ENCODE measurements around the gene DKKL1. TPM values are rescaled to one million over a fixed set of nuclear protein-coding genes. Genes with fewer than 3 reads are reported as not detected.
A peak's percentile ranks its signal among the peaks of the same experiment; 100 is the strongest.

DKKL1 gene
- polyA plus RNA-seq, 4 donors = 0.19 to 0.66 TPM; not detected in 2

GRCh38 chr19:49390929-49391359 lies 27.3 kb downstream of the DKKL1 start:
- DNase-seq (no peak), FAIRE-seq (no peak)
- H3K27ac ChIP-seq (ENCODE audit: low read depth in 1 of 3, low read length in 2 of 3) = no peak overlapping the region
- 28 to 48% (median 40%) methylated on average over 9 of the region's 9 CpGs for WGBS, 3 donors
- H3K4me1 ChIP-seq (ENCODE audit: control insufficient read depth in 3 of 3, insufficient read depth in 2 of 3, low read depth in 1 of 3, low read length in 2 of 3) = no peaks in the 10 kb centered on the region
- H3K9me3 ChIP-seq (ENCODE audit: control insufficient read depth in 2 of 2, insufficient read depth in 1 of 2, low read depth in 1 of 2, low read length in 1 of 2) = peaks cover 0 to 3% of the 10 kb centered on the region in 2 donors
- no peaks in the 10 kb centered on the region for H3K36me3 ChIP-seq (ENCODE audit: control insufficient read depth in 3 of 3, insufficient read depth in 2 of 3, low read depth in 1 of 3, low read length in 3 of 3)
- H3K27me3 ChIP-seq (ENCODE audit: control insufficient read depth in 3 of 3, insufficient read depth in 3 of 3, low read length in 3 of 3) = peaks cover 0 to 20% (median 0%) of the 10 kb centered on the region in 3 donors
- H3K4me3 ChIP-seq (ENCODE audit: low read depth in 1 of 3, low read length in 3 of 3) = no peak overlapping the region

- peaks cover 0 to 3% of the 10 kb centered on the region in 2 donors for H3K9me3 ChIP-seq (ENCODE audit: control insufficient read depth in 2 of 2, insufficient read depth in 1 of 2, low read depth in 1 of 2, low read length in 1 of 2)
- peaks cover 0 to 20% (median 0%) of the 10 kb centered on the region in 3 donors for H3K27me3 ChIP-seq (ENCODE audit: control insufficient read depth in 3 of 3, insufficient read depth in 3 of 3, low read length in 3 of 3)
- H3K4me1 ChIP-seq (ENCODE audit: control insufficient read depth in 3 of 3, insufficient read depth in 2 of 3, low read depth in 1 of 3, low read length in 2 of 3) = no peaks in the 10 kb centered on the region
- DNase-seq (peak; percentile 83 to 88), FAIRE-seq (no peak)
- H3K4me3 ChIP-seq (ENCODE audit: low read depth in 1 of 3, low read length in 3 of 3) = no peak overlapping the region
- no peak overlapping the region for H3K27ac ChIP-seq (ENCODE audit: low read depth in 1 of 3, low read length in 2 of 3)
- H3K36me3 ChIP-seq (ENCODE audit: control insufficient read depth in 3 of 3, insufficient read depth in 2 of 3, low read depth in 1 of 3, low read length in 3 of 3) = no peaks in the 10 kb centered on the region
- WGBS, 3 donors = 14 to 25% (median 20%) methylated on average over 14 of the region's 14 CpGs
Measured at GRCh38 chr19:49391581-49392399, 28.1 kb downstream of the DKKL1 start.

- FAIRE-seq = no peak
Measured at GRCh38 chr19:49393881-49394280, 30.2 kb downstream of the DKKL1 start.

GRCh38 chr19:49395581-49396407 lies 32.1 kb downstream of the DKKL1 start:
- FAIRE-seq (no peak), DNase-seq (no peak)
- H3K4me3 ChIP-seq (ENCODE audit: low read depth in 1 of 3, low read length in 3 of 3) = no peak overlapping the region
- no peaks in the 10 kb centered on the region for H3K9me3 ChIP-seq (ENCODE audit: control insufficient read depth in 2 of 2, insufficient read depth in 1 of 2, low read depth in 1 of 2, low read length in 1 of 2)
- H3K4me1 ChIP-seq (ENCODE audit: control insufficient read depth in 3 of 3, insufficient read depth in 2 of 3, low read depth in 1 of 3, low read length in 2 of 3) = no peaks in the 10 kb centered on the region
- no peaks in the 10 kb centered on the region for H3K36me3 ChIP-seq (ENCODE audit: control insufficient read depth in 3 of 3, insufficient read depth in 2 of 3, low read depth in 1 of 3, low read length in 3 of 3)
- no peak overlapping the region for H3K27ac ChIP-seq (ENCODE audit: low read depth in 1 of 3, low read length in 2 of 3)
- WGBS, 3 donors = 63 to 71% (median 65%) methylated on average over 15 of the region's 15 CpGs
- peaks cover 0 to 23% (median 0%) of the 10 kb centered on the region in 3 donors for H3K27me3 ChIP-seq (ENCODE audit: control insufficient read depth in 3 of 3, insufficient read depth in 3 of 3, low read length in 3 of 3)

More at GRCh38 chr19:49393881-49394280, 30.2 kb downstream of the DKKL1 start:
- Histone ChIP-seq H3K36me3 (ENCODE audit: control insufficient read depth in 3 of 3, insufficient read depth in 2 of 3, low read depth in 1 of 3, low read length in 3 of 3) (no peaks in the 10 kb centered on the region), H3K9me3 (ENCODE audit: control insufficient read depth in 2 of 2, insufficient read depth in 1 of 2, low read depth in 1 of 2, low read length in 1 of 2) (no peaks in the 10 kb centered on the region), H3K27ac (ENCODE audit: low read depth in 1 of 3, low read length in 2 of 3) (no peak overlapping the region), H3K27me3 (ENCODE audit: control insufficient read depth in 3 of 3, insufficient read depth in 3 of 3, low read length in 3 of 3) (peaks cover 0 to 21% (median 0%) of the 10 kb centered on the region in 3 donors), H3K4me1 (ENCODE audit: control insufficient read depth in 3 of 3, insufficient read depth in 2 of 3, low read depth in 1 of 3, low read length in 2 of 3) (no peaks in the 10 kb centered on the region), H3K4me3 (ENCODE audit: low read depth in 1 of 3, low read length in 3 of 3) (no peak overlapping the region)
- no peak for DNase-seq
- WGBS, 3 donors = 52 to 84% (median 63%) methylated on average over 4 to 5 of the region's 5 CpGs

- Histone ChIP-seq H3K27ac (ENCODE audit: low read depth in 1 of 3, low read length in 2 of 3) (no peak overlapping the region), H3K4me1 (ENCODE audit: control insufficient read depth in 3 of 3, insufficient read depth in 2 of 3, low read depth in 1 of 3, low read length in 2 of 3) (no peaks in the 10 kb centered on the region), H3K27me3 (ENCODE audit: control insufficient read depth in 3 of 3, insufficient read depth in 3 of 3, low read length in 3 of 3) (peaks cover 0 to 23% (median 0%) of the 10 kb centered on the region in 3 donors), H3K9me3 (ENCODE audit: control insufficient read depth in 2 of 2, insufficient read depth in 1 of 2, low read depth in 1 of 2, low read length in 1 of 2) (no peaks in the 10 kb centered on the region), H3K36me3 (ENCODE audit: control insufficient read depth in 3 of 3, insufficient read depth in 2 of 3, low read depth in 1 of 3, low read length in 3 of 3) (no peaks in the 10 kb centered on the region), H3K4me3 (ENCODE audit: low read depth in 1 of 3, low read length in 3 of 3) (no peak overlapping the region)
- WGBS, 3 donors = 77 to 88% (median 79%) methylated on average over 8 of the region's 8 CpGs
- FAIRE-seq (no peak), DNase-seq (no peak)
Measured at GRCh38 chr19:49396738-49397505, 33.2 kb downstream of the DKKL1 start.

- no peak overlapping the region for H3K4me3 ChIP-seq (ENCODE audit: low read depth in 1 of 3, low read length in 3 of 3)
- FAIRE-seq (no peak), DNase-seq (no peak)
- peaks cover 0 to 16% (median 0%) of the 10 kb centered on the region in 3 donors for H3K27me3 ChIP-seq (ENCODE audit: control insufficient read depth in 3 of 3, insufficient read depth in 3 of 3, low read length in 3 of 3)
- no peaks in the 10 kb centered on the region for H3K9me3 ChIP-seq (ENCODE audit: control insufficient read depth in 2 of 2, insufficient read depth in 1 of 2, low read depth in 1 of 2, low read length in 1 of 2)
- no peaks in the 10 kb centered on the region for H3K4me1 ChIP-seq (ENCODE audit: control insufficient read depth in 3 of 3, insufficient read depth in 2 of 3, low read depth in 1 of 3, low read length in 2 of 3)
- H3K27ac ChIP-seq (ENCODE audit: low read depth in 1 of 3, low read length in 2 of 3) = no peak overlapping the region
- 64 to 77% (median 71%) methylated on average over 11 of the region's 11 CpGs for WGBS, 3 donors
- H3K36me3 ChIP-seq (ENCODE audit: control insufficient read depth in 3 of 3, insufficient read depth in 2 of 3, low read depth in 1 of 3, low read length in 3 of 3) = no peaks in the 10 kb centered on the region
Measured at GRCh38 chr19:49398001-49398615, 34.4 kb downstream of the DKKL1 start.

- H3K27me3 ChIP-seq (ENCODE audit: control insufficient read depth in 3 of 3, insufficient read depth in 3 of 3, low read length in 3 of 3) = peaks cover 0 to 9% (median 0%) of the 10 kb centered on the region in 3 donors
- H3K36me3 ChIP-seq (ENCODE audit: control insufficient read depth in 3 of 3, insufficient read depth in 2 of 3, low read depth in 1 of 3, low read length in 3 of 3) = no peaks in the 10 kb centered on the region
- DNase-seq = no peak
- H3K27ac ChIP-seq (ENCODE audit: low read depth in 1 of 3, low read length in 2 of 3) = no peak overlapping the region
- H3K4me3 ChIP-seq (ENCODE audit: low read depth in 1 of 3, low read length in 3 of 3) = no peak overlapping the region
- no peaks in the 10 kb centered on the region for H3K4me1 ChIP-seq (ENCODE audit: control insufficient read depth in 3 of 3, insufficient read depth in 2 of 3, low read depth in 1 of 3, low read length in 2 of 3)
- FAIRE-seq = no peak
- no peaks in the 10 kb centered on the region for H3K9me3 ChIP-seq (ENCODE audit: control insufficient read depth in 2 of 2, insufficient read depth in 1 of 2, low read depth in 1 of 2, low read length in 1 of 2)
- 68 to 84% (median 76%) methylated on average over 6 of the region's 6 CpGs for WGBS, 3 donors
Measured at GRCh38 chr19:49398931-49399330, 35.3 kb downstream of the DKKL1 start.

Data from small intestine (tissue), 7 donors.